Trophoblast cell (in vitro differentiated cells and primary cell): ENCODE results near the gene ADAMTS15.

Source experiments
- DNase-seq, 2 donors: peaks; one replicate each; pipeline ENCODE4 v3.0.0-alpha.2; 2016
- H2AFZ ChIP-seq: 2 replicates; pipeline ENCODE4 v1.6.1; 2013; ENCODE audit warnings: low read length, moderate library complexity, mild to moderate bottlenecking; ENCODE audit not compliant: insufficient read depth, poor library complexity
- H2AK5ac ChIP-seq: 2 replicates; pipeline ENCODE4 v1.6.1; 2013; ENCODE audit warnings: mild to moderate bottlenecking, low read length
- H2BK120ac ChIP-seq: 2 replicates; pipeline ENCODE4 v1.6.1; 2013; ENCODE audit warnings: low read length, mild to moderate bottlenecking, moderate library complexity; ENCODE audit not compliant: insufficient read depth, poor library complexity
- H2BK12ac ChIP-seq: 2 replicates; pipeline ENCODE4 v1.6.1; 2013; ENCODE audit warnings: mild to moderate bottlenecking, low read length, moderate library complexity
- H2BK5ac ChIP-seq: 2 replicates; pipeline ENCODE4 v1.6.1; 2013; ENCODE audit warnings: low read length, low read depth, moderate library complexity, mild to moderate bottlenecking; ENCODE audit not compliant: poor library complexity
- H3K14ac ChIP-seq: 2 replicates; pipeline ENCODE4 v1.6.1; 2013; ENCODE audit warnings: mild to moderate bottlenecking, low read length
- H3K18ac ChIP-seq: 2 replicates; pipeline ENCODE4 v1.6.1; 2013; ENCODE audit warnings: mild to moderate bottlenecking, low read length
- H3K23ac ChIP-seq: 2 replicates; pipeline ENCODE4 v1.6.1; 2013; ENCODE audit warnings: low read length
- H3K27ac ChIP-seq: 2 replicates; pipeline ENCODE4 v1.5.1; 2013; ENCODE audit warnings: low read depth, mild to moderate bottlenecking, inconsistent platforms, low read length, moderate library complexity
- H3K27me3 ChIP-seq: 2 replicates; pipeline ENCODE4 v1.6.1; 2013; ENCODE audit warnings: inconsistent platforms, mild to moderate bottlenecking, low read length, moderate library complexity; ENCODE audit not compliant: insufficient read depth
- H3K36me3 ChIP-seq, 2 experiments: 1 replicate in 1 of 2; 2 replicates in 1 of 2; pipeline ENCODE4 v1.6.1; 2013; ENCODE audit warnings: low read length in 2 of 2, mild to moderate bottlenecking in 2 of 2, moderate library complexity in 1 of 2; ENCODE audit not compliant: insufficient read depth in 2 of 2, control insufficient read depth in 1 of 2
- H3K4ac ChIP-seq: 2 replicates; pipeline ENCODE4 v1.6.1; 2013; ENCODE audit warnings: low read depth, mild to moderate bottlenecking, low read length, moderate library complexity
- H3K4me1 ChIP-seq, 2 experiments: 1 replicate in 1 of 2; 2 replicates in 1 of 2; pipeline ENCODE4 v1.6.1; 2013; ENCODE audit warnings: low read length in 2 of 2, mild to moderate bottlenecking in 2 of 2, moderate library complexity in 1 of 2; ENCODE audit not compliant: insufficient read depth in 2 of 2, control insufficient read depth in 1 of 2
- H3K4me2 ChIP-seq: 2 replicates; pipeline ENCODE4 v1.6.1; 2013; ENCODE audit warnings: inconsistent platforms, mild to moderate bottlenecking, low read length, moderate library complexity
- H3K4me3 ChIP-seq: 2 replicates; pipeline ENCODE4 v1.5.1; 2013; ENCODE audit warnings: mild to moderate bottlenecking, low read depth, low read length, inconsistent platforms
- H3K79me1 ChIP-seq: one replicate; pipeline ENCODE4 v1.6.1; 2013; ENCODE audit warnings: low read length
- H3K79me2 ChIP-seq: 2 replicates; pipeline ENCODE4 v1.6.1; 2013; ENCODE audit warnings: low read length, mild to moderate bottlenecking; ENCODE audit not compliant: control insufficient read depth, insufficient read depth, poor library complexity
- H3K9ac ChIP-seq: 2 replicates; pipeline ENCODE4 v1.6.1; 2013; ENCODE audit warnings: mild to moderate bottlenecking, low read length
- H3K9me3 ChIP-seq: 2 replicates; pipeline ENCODE4 v1.6.1; 2013; ENCODE audit warnings: low read depth, mild to moderate bottlenecking, control low read depth, inconsistent platforms, low read length; ENCODE audit not compliant: insufficient read depth
- H4K12ac ChIP-seq: 2 replicates; pipeline ENCODE4 v1.6.1; 2013; ENCODE audit warnings: low read depth, mild to moderate bottlenecking, low read length, moderate library complexity
- H4K8ac ChIP-seq: 2 replicates; pipeline ENCODE4 v1.6.1; 2013; ENCODE audit warnings: low read depth, mild to moderate bottlenecking, low read length, moderate library complexity
- H4K91ac ChIP-seq: one replicate; pipeline ENCODE4 v1.6.1; 2013; ENCODE audit warnings: low read depth, mild to moderate bottlenecking, low read length, moderate library complexity
- WGBS: extraction: QIAGEN DNeasy Blood & Tissue Kit; methylation state at CpG from one replicate; pipeline ENCODE4 v1.1.7; 2013; ENCODE audit warnings: missing lambda C conversion rate; ENCODE audit not compliant: insufficient read length, insufficient coverage; ENCODE audit errors: extremely low coverage; 5-methylcytosine and 5-hydroxymethylcytosine counted together

The ADAMTS15 gene

GRCh38 chr11:130514316-130514715 lies 65.9 kb downstream of the ADAMTS15 start:
- no peak for DNase-seq
- H3K14ac ChIP-seq, result no peak overlapping the region
- no peak overlapping the region for H4K91ac ChIP-seq
- H3K79me1 ChIP-seq, result no peaks in the 10 kb centered on the region
- no peaks in the 10 kb centered on the region for H3K79me2 ChIP-seq
- H3K9ac ChIP-seq, result no peak overlapping the region
- H2BK120ac ChIP-seq, result no peak overlapping the region
- H3K27me3 ChIP-seq, result no peaks in the 10 kb centered on the region
- H3K4me2 ChIP-seq, result no peak overlapping the region
- H4K12ac ChIP-seq, result no peak overlapping the region
- no peak overlapping the region for H2BK12ac ChIP-seq
- H3K27ac ChIP-seq, result no peak overlapping the region
- no peaks in the 10 kb centered on the region for H3K9me3 ChIP-seq
- no peak overlapping the region for H3K18ac ChIP-seq
- H3K4ac ChIP-seq, result no peak overlapping the region
- H2AFZ ChIP-seq, result no peak overlapping the region
- no peaks in the 10 kb centered on the region for H3K36me3 ChIP-seq
- H3K4me3 ChIP-seq, result no peak overlapping the region
- no peak overlapping the region for H3K23ac ChIP-seq
- no peak overlapping the region for H2AK5ac ChIP-seq
- no peak overlapping the region for H2BK5ac ChIP-seq
- H4K8ac ChIP-seq, result no peak overlapping the region
- no peaks in the 10 kb centered on the region for H3K4me1 ChIP-seq

- no peak for DNase-seq
- Histone ChIP-seq H3K27me3 (no peaks in the 10 kb centered on the region), H3K4me3 (no peak overlapping the region), H2BK120ac (no peak overlapping the region), H4K12ac (no peak overlapping the region), H3K4me1 (no peaks in the 10 kb centered on the region), H3K4me2 (no peak overlapping the region), H3K79me2 (no peaks in the 10 kb centered on the region), H3K36me3 (no peaks in the 10 kb centered on the region), H3K4ac (no peak overlapping the region), H3K14ac (no peak overlapping the region), H3K9me3 (no peaks in the 10 kb centered on the region), H2AK5ac (no peak overlapping the region), H3K23ac (peak overlapping the region; percentile 43), H2BK5ac (no peak overlapping the region), H3K9ac (no peak overlapping the region), H4K91ac (no peak overlapping the region), H2AFZ (no peak overlapping the region), H4K8ac (no peak overlapping the region), H3K18ac (no peak overlapping the region), H2BK12ac (no peak overlapping the region), H3K79me1 (no peaks in the 10 kb centered on the region), H3K27ac (no peak overlapping the region)
- WGBS, result no CpG with 5 or more reads among the region's 6 CpGs
These were observed 66.4 kb downstream of the ADAMTS15 start for GRCh38 chr11:130514851-130515250.

- DNase-seq, result no peak
- H3K4me2 ChIP-seq, result no peak overlapping the region
- no peak overlapping the region for H4K8ac ChIP-seq
- H3K4me1 ChIP-seq, result no peaks in the 10 kb centered on the region
- H2BK120ac ChIP-seq, result no peak overlapping the region
- no peak overlapping the region for H2AK5ac ChIP-seq
- no peak overlapping the region for H3K23ac ChIP-seq
- no peak overlapping the region for H3K4ac ChIP-seq
- no CpG with 5 or more reads among the region's 4 CpGs for WGBS
- H3K9ac ChIP-seq, result no peak overlapping the region
- no peak overlapping the region for H4K91ac ChIP-seq
- H3K36me3 ChIP-seq, result no peaks in the 10 kb centered on the region
- no peak overlapping the region for H2BK5ac ChIP-seq
- H3K27ac ChIP-seq, result no peak overlapping the region
- H3K18ac ChIP-seq, result no peak overlapping the region
- H3K9me3 ChIP-seq, result no peaks in the 10 kb centered on the region
- no peaks in the 10 kb centered on the region for H3K27me3 ChIP-seq
- no peak overlapping the region for H3K14ac ChIP-seq
- no peak overlapping the region for H4K12ac ChIP-seq
- H2AFZ ChIP-seq, result no peak overlapping the region
- H3K4me3 ChIP-seq, result no peak overlapping the region
- no peak overlapping the region for H2BK12ac ChIP-seq
- no peaks in the 10 kb centered on the region for H3K79me2 ChIP-seq
- no peaks in the 10 kb centered on the region for H3K79me1 ChIP-seq
These were observed 67.5 kb downstream of the ADAMTS15 start for GRCh38 chr11:130515829-130516553.

- no peak overlapping the region for H3K4ac ChIP-seq
- no peak overlapping the region for H3K4me2 ChIP-seq
- H2BK120ac ChIP-seq, result no peak overlapping the region
- no peaks in the 10 kb centered on the region for H3K9me3 ChIP-seq
- H2AK5ac ChIP-seq, result no peak overlapping the region
- H3K4me3 ChIP-seq, result no peak overlapping the region
- H2BK12ac ChIP-seq, result no peak overlapping the region
- H3K79me1 ChIP-seq, result no peaks in the 10 kb centered on the region
- H3K23ac ChIP-seq, result no peak overlapping the region
- H4K91ac ChIP-seq, result no peak overlapping the region
- no peak overlapping the region for H3K18ac ChIP-seq
- no peaks in the 10 kb centered on the region for H3K79me2 ChIP-seq
- H3K14ac ChIP-seq, result no peak overlapping the region
- WGBS, result no CpG with 5 or more reads among the region's 10 CpGs
- no peak overlapping the region for H3K9ac ChIP-seq
- H3K27ac ChIP-seq, result no peak overlapping the region
- no peaks in the 10 kb centered on the region for H3K27me3 ChIP-seq
- no peak overlapping the region for H2BK5ac ChIP-seq
- DNase-seq, result no peak
- H3K36me3 ChIP-seq, result no peaks in the 10 kb centered on the region
- no peak overlapping the region for H2AFZ ChIP-seq
- H3K4me1 ChIP-seq, result peaks cover 0 to 1% of the 10 kb centered on the region in 2 experiments
- no peak overlapping the region for H4K8ac ChIP-seq
- H4K12ac ChIP-seq, result no peak overlapping the region
These were observed 68.4 kb downstream of the ADAMTS15 start for GRCh38 chr11:130516554-130517505.
